ENCODE measurements around the gene FRYL. TPM values are rescaled to one million over a fixed set of nuclear protein-coding genes. Genes with fewer than 3 reads are reported as not detected.
A peak's percentile ranks its signal among the peaks of the same experiment; 100 is the strongest.
"Not testable (repeated sequence)": the region's sequence is repeated elsewhere in the genome, so short reads cannot be mapped to it uniquely, and the experiment has no call there.

The FRYL gene
- total RNA-seq, 1 donor from 2014 or later = 36.2 TPM

DNA sequence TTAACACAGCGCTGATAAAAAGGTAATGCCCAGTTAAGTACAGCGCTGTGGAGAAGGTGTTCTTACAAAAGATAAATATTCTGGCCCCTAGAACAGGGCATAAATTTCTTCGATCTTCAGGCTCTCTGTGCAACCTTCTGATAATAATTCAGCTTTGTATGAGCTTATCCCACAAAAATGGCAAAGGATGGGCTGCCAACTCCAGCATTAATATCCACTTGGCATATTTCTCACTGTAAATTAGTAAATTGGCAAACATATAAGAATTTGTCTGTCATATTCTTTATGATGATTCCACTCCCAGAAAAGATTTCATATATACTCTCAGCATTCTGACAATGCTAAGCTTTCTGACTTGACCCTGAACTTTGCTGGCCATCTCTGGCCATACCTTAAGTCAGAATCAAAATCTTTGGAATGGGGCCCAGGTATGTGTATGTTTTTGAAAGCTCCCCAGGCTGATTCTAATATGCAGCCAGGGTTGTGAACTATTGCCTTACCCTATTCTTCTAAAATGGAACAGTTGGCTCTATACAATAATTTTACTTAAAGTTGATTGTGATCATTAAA is 134.8 kb downstream of the FRYL start:
- DNase-seq (ENCODE audit: missing footprints) (no peak), ATAC-seq (no peak)
- intact Hi-C loops (cut with DNase I) = no loop called here

DNA sequence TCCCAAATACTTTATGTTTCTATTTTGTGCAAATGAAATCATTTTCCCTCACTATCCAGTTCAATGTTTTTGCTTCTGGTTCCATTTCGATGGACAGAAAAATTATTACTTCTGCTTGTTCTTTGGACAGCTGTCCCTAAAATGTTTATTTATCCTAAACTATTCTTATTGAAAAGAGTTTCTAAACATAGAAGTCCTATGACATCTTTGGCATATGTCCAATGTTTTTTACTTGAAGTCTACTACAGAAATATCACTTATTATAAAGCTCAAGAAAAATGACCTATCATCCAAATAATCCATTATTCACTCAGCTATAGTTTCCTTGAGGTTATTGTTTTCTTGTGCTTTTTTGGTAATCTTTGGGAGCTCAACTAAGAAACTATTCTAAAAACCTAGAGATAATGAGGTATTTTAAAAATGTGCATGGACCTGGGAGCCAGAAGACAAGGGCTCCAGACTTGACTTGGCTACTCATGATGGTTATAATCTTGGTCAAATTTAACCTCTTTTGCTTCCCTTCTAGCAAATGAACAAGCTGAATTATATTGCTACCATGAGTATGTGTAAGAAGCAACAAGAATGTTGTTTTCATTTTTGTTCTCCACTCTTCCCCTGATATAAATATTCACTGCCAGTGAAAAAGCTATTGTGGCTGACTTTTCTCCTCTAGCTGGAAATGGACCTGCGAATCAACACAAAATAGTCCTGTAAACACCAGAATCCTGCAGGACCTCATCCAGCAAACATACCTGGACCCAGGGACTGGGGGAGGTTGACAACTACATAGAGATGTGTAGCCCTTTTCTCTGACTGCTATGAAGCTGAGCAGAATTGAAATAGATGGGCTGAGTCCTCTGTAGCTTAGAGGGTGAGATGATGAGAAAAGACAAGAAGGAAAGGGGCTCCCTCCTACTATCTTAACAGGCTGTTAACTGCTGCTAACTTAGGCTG is 137.4 kb downstream of the FRYL start:
- DNase-seq (ENCODE audit: missing footprints) = no peak
- intact Hi-C loops (cut with DNase I) = no loop called here
- no peak for ATAC-seq

DNA sequence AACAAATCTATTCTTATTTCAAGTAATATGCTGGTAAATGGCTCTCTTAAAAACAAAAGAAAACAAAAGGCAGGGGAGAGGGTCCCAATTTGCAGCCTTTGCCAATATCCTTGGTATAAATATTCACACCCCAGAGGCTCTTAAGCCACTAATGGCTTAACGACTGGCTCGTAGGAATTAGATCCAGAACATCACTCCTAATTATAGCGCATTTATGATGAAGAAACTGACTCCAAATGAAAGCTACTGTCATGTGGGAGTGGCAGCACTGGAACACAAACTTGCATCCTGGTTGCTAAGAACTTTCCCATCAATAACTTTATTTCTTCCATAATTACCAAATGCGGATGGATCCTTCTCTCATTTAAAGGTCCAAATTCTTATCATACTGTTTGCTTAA is 138.7 kb downstream of the FRYL start:
- ATAC-seq (no peak), DNase-seq (ENCODE audit: missing footprints) (no peak)
- intact Hi-C loops (cut with DNase I) = no loop called here

DNA sequence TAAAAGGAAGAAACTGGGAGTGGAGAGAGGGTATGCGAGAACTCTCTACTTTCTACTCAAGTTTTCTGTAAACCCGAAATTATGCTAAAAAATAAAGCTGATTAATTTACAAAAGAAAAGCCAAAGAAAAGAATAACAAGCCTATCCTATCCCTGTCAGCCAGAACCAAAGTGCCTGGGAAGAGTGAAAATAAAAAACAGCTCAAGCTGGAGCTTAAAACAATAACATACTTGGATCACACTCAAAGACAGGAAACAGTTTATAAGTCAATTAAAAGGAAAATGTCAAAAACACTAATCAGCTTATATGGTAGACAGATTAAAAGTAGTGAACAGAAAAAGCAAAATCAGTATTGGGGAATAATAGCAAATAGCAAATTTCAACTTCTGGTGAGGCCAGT is 139.4 kb downstream of the FRYL start:
- intact Hi-C loops (cut with DNase I) = no loop called here
- no peak for ATAC-seq
- DNase-seq (ENCODE audit: missing footprints) = no peak

DNA sequence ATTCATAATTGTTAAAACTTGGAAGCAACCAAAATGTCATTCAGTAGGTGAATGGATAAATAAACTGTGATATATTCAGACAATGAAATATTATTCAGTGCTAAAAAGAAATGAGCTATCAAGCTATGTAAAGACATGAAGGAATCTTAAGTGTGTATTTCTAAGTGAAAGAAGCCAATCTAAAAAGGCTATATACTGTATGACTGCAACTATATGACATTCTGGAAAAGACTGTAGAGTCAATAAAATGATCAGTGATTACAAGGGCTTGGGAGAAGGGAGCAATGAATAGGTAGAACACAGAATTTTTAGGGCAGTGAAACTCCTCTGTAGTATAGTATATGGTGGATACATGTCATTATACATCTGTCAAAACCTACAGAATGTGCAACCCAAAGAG is 139.9 kb downstream of the FRYL start:
- intact Hi-C loops (cut with DNase I) = no loop called here
- DNase-seq (ENCODE audit: missing footprints) = no peak

DNA sequence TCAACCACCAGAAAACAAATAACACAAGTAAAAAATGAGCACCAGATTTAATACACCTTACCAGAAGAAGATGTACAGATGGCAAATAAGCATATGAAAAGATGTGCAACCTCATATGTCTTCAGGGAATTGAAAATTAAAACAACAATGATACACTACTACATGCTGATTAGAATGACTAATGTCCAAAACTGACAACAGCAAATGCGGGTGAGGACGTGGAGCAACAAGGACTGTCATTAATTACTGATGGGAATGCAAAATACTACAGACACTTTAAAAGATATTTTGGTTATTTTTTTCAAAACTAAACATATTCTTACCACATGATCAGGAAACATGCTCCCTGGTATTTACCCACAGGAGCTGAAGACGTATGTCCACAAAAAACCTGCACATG is 140.3 kb downstream of the FRYL start:
- ATAC-seq (no peak), DNase-seq (ENCODE audit: missing footprints) (no peak)
- intact Hi-C loops (cut with DNase I) = no loop called here

More for the DNA sequence above, 139.9 kb downstream of the FRYL start:
- ATAC-seq = no peak

DNA sequence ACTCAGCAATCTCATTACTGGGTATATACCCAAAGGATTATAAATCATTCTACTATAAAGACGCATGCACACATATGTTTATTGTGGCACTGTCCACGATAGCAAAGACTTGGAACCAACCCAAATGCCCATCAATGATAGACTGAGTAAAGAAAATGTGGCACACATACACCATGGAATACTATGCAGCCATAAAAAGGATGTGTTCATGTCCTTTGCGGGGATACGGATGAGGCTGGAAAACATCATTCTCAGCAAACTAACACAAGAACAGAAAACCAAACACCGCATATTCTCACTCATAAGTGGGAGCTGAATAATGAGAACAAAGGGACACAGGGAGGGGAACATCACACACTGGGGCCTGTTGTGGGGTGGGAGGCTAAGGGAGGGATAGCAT is 141.5 kb downstream of the FRYL start:
- DNase-seq (ENCODE audit: missing footprints); ATAC-seq; intact Hi-C loops (cut with DNase I): not testable (repeated sequence)

DNA sequence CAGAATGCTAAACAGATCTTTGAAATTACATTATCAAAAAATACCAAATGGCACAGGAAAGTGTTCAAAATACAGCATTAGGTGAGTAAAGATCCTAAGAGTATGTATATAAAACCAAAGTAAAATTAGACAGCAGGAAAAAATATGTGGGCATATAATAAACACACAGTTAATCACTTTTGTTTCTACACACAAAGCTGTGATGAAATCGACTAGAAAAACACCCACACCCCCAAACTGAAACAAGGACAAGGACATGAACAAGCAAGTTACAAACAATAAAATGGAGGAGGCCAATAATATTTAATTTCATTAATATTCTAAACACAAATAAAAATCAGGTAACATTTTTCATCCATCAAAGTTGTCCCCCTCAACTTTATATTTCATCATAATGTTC is 143.2 kb downstream of the FRYL start:
- no peak for DNase-seq (ENCODE audit: missing footprints)
- intact Hi-C loops (cut with DNase I) = no loop called here
- ATAC-seq = no peak

DNA sequence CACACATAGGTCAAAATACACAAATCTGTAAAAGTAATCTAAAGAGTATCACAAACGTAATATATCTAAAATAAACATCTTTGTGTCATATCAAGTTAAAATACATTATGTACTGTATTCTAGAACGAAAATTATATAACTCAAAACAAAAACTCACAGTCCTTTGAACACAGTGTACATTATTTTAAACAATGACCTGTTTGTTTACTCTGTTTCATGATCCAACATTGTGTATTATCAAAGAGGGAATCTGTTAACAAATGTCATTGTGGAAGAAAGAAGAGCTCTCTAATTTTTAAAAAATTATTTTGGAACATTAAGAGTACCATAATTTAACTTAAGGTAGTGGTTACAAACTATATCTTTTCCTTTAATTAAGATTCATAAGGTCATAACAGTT is 144.1 kb downstream of the FRYL start:
- DNase-seq (ENCODE audit: missing footprints) (no peak), ATAC-seq (no peak)
- intact Hi-C loops (cut with DNase I) = no loop called here

DNA sequence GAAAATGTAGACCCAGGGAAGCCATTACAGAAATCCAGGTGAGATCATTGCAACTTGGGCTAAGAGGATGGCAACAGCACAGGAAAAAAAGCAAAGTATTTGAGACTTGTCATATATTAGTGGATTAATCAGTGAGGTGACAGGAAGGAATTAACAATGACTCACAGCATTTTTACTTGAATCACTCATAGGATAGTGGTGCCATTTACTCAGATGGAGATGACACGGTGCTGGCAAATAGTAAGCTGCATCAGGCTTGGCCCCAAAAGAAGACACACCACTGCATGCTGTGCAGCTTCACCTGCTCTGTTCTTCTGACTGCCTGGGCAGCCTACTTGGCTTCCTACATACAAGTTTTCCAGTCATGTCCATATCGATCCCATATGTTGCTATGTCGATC is 144.8 kb downstream of the FRYL start:
- intact Hi-C loops (cut with DNase I) = no loop called here
- DNase-seq (ENCODE audit: missing footprints) (no peak), ATAC-seq (no peak)

DNA sequence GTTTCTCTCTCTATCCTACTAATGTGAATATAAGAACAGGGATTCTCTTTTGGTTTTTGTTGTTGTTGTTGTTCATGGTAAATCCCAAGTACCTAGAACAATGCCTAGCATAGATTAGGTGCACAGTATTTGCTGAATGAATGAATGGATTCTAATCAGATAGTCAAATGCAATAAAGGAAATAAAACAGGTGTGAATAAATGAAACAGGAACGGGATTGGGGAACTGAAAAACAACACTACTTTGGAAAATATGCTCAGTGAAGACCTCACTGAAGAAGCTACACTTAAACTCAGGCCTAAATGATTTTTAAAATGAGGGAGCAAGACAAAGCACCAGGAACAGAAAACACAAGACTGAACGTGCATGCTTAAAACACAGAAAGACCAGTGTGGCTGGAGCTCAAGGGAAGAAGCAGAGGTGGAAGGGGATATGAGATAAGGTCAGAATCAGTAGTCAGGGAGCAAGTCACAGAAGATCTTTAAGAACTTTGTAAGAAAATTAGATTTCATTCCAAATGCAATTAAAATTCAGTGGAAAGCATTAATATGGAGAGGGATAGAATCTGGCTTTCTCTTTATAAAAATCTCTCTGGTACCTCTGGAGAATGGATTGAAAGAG is 145.3 kb downstream of the FRYL start:
- DNase-seq (ENCODE audit: missing footprints) (no peak), ATAC-seq (no peak)
- intact Hi-C loops (cut with DNase I) = loop anchor here (5.0 kb wide), 1 partner anchor 48 kb away; no protein-coding TSS in a partner anchor

DNA sequence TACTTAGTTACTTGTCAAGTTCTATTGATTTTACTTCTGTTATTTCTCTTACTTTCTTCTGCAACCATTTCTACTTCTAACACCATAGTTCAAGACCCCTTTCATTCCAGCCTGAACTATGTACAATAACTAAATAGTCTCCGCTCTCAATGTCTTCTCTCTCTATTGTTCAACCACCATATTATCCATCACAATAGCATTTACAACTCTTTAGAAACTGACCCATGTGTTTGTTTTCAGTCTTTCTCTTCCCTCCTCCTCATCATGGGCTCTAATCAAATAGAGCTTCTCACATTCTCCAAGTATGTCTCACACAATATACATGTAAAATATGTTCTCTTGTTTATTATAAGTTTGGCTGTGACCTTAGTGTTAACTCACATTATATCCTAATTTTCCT is 146.4 kb downstream of the FRYL start:
- intact Hi-C loops (cut with DNase I) = loop anchor here (5.0 kb wide), 1 partner anchor 49 kb away; no protein-coding TSS in a partner anchor
- ATAC-seq (no peak), DNase-seq (ENCODE audit: missing footprints) (no peak)

DNA sequence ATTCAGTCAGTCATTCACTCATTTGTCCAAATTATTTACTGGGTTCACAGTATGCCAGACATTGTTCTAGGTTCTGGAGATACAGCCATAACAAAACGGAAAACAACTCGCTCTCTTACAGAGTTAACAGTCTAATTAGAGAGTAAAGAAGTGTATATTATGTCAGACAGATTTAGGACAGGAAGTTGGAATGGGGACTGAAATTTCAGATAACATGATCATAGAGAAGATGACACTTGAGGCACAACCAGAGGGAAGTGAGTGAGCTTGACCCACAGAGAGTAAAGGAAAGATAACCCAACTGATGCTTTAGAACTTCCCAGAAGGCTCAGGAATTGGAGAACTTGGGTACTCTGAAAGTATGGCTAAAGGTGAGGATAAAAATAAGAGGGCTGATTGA is 150.6 kb downstream of the FRYL start:
- DNase-seq (ENCODE audit: missing footprints) = no peak
- ATAC-seq = no peak
- intact Hi-C loops (cut with DNase I) = no loop called here

DNA sequence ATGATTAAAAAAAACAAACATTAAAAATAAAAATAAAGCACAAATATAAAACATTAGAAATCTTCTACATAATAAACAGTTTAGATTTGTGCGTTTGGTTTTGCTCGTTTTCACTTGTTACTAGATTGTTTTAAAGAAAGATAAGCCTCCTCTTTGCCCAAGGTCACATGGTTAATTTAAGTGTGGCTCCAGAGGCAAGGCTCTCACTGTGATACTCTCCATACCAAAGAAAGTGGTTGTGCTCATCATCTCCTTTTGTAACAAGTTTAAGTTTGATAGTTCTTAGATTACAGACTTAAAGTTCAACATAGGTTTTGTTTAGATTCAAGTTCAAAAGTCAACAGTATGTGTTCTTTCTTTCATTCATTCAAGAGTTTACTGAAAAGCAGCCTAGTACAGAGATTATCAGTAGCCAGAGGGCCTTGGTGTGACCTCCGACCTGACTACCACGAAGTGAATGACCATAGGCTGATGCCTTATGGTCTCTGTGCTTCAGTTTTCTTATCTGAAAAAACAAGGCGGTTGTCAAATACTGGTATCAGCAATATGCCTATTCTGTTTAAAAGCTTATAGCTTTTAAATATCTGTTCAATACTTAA is 156.8 kb downstream of the FRYL start:
- intact Hi-C loops (cut with DNase I) = no loop called here
- no peak for DNase-seq (ENCODE audit: missing footprints)
- ATAC-seq = no peak

DNA sequence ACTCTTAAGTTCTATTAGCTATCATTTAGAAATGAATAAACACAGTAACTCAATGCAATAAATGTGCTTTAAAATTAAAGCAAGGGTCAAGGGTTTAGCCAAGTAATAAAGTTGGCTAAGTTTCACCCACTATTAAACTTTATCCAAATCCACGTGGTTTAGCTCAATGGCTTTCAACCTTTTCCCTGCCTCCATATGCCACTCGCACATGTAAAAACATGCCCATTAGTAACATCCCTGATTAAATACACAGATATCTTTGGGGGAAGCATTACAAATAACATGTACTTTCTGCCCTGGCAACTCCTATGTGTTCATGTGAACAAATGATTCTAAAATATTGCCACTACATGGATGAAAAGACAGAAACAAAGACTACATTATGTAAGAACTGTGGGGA is 159.2 kb downstream of the FRYL start:
- intact Hi-C loops (cut with DNase I) = no loop called here
- DNase-seq (ENCODE audit: missing footprints) = no peak
- ATAC-seq = no peak

DNA sequence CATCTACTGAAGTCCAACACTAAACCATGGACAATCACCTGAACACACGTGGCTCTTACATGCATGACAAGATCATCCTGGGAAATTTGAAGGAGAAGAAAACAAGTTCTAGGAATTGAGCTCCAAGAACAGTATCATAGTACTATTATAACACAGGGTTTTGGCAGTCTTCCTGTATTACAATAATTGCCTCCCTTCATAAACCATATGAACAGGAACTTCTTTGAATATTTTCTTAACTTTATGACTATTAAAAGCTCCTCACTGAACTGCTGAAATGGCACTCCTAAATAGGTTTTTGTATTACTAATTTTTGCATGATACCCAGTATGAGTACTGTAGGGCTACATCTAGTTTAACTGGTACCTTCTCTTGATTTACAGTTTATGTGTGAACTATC is 160.0 kb downstream of the FRYL start:
- DNase-seq (ENCODE audit: missing footprints) = no peak
- intact Hi-C loops (cut with DNase I) = no loop called here
- no peak for ATAC-seq

DNA sequence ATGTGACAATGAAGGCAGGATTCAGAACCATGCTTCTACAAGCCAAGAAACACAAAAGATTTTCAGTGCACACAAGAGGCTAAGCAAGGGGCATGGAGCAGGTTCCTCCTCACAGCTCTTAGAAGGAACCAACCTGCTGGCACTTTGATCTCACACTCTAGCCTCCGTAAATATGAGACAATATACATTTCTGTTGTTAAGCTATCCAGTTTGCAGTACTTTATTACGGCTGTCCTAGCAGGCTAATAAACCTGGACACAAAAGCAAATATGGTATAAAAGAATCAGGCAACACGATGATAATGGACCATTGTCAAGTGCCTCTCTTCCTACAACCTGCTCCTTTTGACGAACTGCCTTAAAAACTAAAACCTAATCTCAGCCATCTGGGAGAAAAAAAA is 175.6 kb downstream of the FRYL start:
- DNase-seq (ENCODE audit: missing footprints) (no peak), ATAC-seq (no peak)
- intact Hi-C loops (cut with DNase I) = loop anchor here (5.0 kb wide), 1 partner anchor 63 kb away; no protein-coding TSS in a partner anchor

DNA sequence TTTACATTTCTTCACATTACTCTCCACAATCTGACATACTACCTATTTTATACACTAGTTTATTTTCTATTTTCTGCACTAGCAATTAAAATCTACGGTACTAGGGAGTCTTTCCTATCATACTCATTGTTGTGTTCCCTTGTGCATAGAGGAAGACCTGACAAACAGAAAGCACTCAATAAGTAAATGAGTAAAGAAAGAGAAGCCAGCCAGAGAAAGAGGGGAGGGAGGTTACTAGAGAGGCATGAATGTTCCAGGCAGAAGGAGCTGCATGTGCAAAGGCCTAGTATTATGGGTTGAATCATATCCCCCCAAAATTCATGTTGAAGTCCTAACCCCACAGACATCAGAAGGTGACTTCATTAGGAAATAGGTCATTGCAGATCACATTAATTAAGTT is 176.0 kb downstream of the FRYL start:
- no peak for ATAC-seq
- no peak for DNase-seq (ENCODE audit: missing footprints)
- intact Hi-C loops (cut with DNase I) = loop anchor here (5.0 kb wide), 1 partner anchor 63 kb away; no protein-coding TSS in a partner anchor

DNA sequence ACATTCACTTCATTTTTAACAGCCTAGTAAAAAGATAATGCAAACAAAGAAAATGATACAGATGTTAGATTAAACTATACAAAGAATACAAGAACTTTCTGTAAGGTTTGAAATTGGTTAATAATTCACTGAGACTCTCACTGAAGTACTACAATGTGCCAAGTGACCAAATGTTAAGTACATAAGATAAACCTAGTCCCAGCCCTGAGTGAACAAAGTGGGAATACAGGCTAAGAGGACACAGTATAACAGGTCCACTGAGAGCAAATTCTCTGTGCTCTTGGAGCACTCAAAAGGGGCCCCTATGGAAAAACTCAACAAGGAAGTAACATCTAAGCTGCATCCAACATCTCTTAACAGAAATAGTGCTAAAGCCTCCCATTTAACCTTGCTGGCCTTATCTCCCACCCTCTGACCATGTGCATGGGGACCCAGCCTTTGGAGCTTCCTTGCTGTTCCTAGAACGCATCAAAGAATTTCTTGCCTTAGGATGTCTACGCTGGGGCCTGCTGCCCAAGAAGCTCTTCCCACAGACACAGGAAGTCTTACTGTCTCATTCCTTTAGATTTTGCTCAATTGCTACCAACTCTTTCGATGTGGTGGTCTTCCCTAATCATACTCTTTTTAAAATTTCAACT is 176.6 kb downstream of the FRYL start:
- intact Hi-C loops (cut with DNase I) = loop anchor here (5.0 kb wide), 1 partner anchor 64 kb away; no protein-coding TSS in a partner anchor
- ATAC-seq = peak; percentile 57
- DNase-seq (ENCODE audit: missing footprints) = no peak
